ENCODE measurements around the gene MCCC2. TPM values are rescaled to one million over a fixed set of nuclear protein-coding genes. Genes with fewer than 3 reads are reported as not detected.
"Not testable (repeated sequence)": the region's sequence is repeated elsewhere in the genome, so short reads cannot be mapped to it uniquely, and the experiment has no call there.

Gene MCCC2
- total and polyA plus RNA-seq, 12 donors: 24.0 to 135 (median 79.5) TPM

DNA sequence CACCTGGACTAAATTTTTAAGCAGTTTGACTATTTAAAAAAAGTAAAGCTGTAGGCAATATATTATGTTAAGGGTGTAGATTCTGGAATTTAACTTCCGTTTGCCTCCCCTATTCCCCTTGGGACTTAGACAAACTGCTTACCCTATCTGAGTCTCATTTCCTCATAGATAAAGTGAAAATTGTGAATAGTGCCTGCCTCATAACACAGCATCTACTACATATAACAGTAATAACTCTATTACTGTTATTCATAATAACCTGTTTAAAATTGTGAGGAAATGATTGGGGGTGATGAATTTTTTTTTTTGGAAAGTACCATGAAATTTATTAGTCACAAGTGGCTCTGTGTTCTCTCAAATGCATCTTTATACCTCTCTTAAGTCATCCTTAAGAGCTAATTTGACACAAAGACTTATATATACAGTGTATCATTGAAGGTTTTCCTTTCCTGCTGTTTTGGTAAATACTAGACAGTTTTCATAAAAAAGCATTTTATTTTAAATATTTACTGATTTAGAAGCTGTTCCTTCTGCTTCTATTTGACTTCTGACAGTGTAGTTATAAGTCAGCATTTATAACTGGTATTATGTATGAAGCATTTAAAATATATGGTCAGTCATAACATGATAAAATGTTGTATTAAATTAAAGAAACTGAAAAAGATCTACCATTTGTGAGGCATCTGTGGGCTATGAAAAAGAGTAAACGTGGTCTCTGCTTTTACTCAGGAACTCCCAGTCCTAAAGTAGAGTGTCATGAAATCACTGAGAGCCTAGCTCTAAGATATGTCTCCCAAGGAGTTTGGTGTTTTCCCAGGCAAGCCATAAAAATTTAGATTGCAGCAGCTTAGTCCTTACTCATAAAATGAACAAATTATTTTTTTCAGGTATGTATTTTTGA, 46.4 kb downstream of the MCCC2 start:
- DNase-seq: no peak
- Histone ChIP-seq H3K27me3 (no peaks in the 10 kb centered on the region), H3K27ac (no peak overlapping the region), H3K36me3 (replicated peaks in 1 of 2) (peaks cover 0 to 19% of the 10 kb centered on the region in 2 donors), H3K4me1 (replicated peaks in 1 of 2) (peaks cover 0 to 6% of the 10 kb centered on the region in 2 donors), H3K4me3 (no peak overlapping the region), H3K9me3 (replicated peaks in 1 of 3) (no peaks in the 10 kb centered on the region)
- no peak for TF ChIP-seq POLR2A (IDR thresholded peaks at IDR 0.05)
- no peak for TF ChIP-seq CTCF (IDR thresholded peaks at IDR 0.05)
- 84 to 87% (median 86%) methylated on average over 2 of the region's 2 CpGs for WGBS, 4 donors
- intact Hi-C loops (cut with DNase I): no loop called here

DNA sequence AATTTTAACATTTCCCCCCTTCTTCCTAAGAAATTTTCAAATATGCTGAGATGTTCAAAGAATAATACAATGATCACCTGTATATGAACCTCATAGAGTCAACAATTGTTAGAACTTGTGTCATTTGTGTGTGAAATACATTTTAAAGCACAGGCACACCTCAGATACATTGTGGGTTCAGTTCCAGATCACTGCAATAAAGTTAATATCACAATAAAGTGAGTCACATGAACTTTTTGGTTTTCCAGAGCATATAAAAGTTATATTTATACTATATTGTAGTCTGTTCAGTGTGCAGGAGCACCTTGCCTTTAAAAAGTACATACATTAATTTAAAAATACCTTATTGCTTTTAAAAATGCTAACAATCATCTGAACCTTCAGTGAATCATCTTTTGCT, 50.0 kb downstream of the MCCC2 start:
- Histone ChIP-seq H3K27ac (no peak overlapping the region), H3K27me3 (no peaks in the 10 kb centered on the region), H3K4me3 (no peak overlapping the region), H3K9me3 (replicated peaks in 1 of 3) (no peaks in the 10 kb centered on the region), H3K4me1 (replicated peaks in 1 of 2) (no peaks in the 10 kb centered on the region), H3K36me3 (replicated peaks in 1 of 2) (peaks cover 0 to 24% of the 10 kb centered on the region in 2 donors)
- intact Hi-C loops (cut with DNase I): no loop called here
- DNase-seq: no peak
- TF ChIP-seq CTCF (IDR thresholded peaks at IDR 0.05) (no peak), POLR2A (IDR thresholded peaks at IDR 0.05) (no peak)

DNA sequence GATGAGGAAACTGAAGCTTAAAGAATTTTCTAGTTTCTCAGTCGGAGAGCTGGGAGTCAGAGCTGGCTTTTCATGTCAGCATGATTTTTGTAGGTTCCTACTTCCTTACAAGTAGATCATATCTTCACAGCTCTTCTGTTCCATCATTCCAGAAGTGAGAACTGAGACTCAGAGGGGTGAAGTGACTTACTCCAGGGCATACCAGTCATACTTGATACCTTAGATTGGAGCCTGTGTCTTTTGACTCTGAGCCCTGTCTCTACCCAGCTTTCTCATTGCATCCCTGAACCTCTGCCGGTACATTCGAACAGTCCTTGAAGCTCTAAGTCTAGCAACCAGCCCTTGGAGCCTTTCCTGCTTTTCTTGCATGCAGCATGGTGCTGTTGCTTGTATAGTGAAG, 53.3 kb downstream of the MCCC2 start:
- WGBS, 4 donors: 62 to 72% (median 66%) methylated on average over 3 of the region's 3 CpGs
- intact Hi-C loops (cut with DNase I): no loop called here
- Histone ChIP-seq H3K4me3 (no peak overlapping the region), H3K27ac (no peak overlapping the region), H3K27me3 (no peaks in the 10 kb centered on the region), H3K9me3 (replicated peaks in 1 of 3) (no peaks in the 10 kb centered on the region), H3K36me3 (replicated peaks in 1 of 2) (peaks cover 0 to 13% of the 10 kb centered on the region in 2 donors), H3K4me1 (replicated peaks in 1 of 2) (no peaks in the 10 kb centered on the region)
- TF ChIP-seq POLR2A (IDR thresholded peaks at IDR 0.05) (no peak), CTCF (IDR thresholded peaks at IDR 0.05) (no peak)
- no peak for DNase-seq

DNA sequence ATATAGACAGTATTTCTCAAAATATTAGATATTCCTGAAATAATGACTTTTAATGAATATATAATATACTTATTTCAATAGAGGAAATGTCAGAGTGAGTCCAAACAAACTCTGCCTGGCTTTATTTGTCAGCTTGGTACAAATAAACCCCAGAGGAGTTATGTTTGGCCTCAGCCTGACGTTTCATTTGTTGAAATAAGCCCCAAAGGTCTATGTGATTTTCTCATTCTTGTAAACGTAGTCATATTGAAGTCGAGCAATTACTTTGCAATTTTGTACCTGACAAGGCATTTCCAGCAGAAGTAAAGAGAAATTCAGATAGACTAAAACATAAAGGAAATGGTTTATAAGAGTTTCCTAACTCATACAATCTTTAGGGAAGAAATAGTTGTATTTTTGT, 57.9 kb downstream of the MCCC2 start:
- Histone ChIP-seq H3K36me3 (replicated peaks in 1 of 2) (peaks cover 0 to 26% of the 10 kb centered on the region in 2 donors), H3K4me3 (no peak overlapping the region), H3K27me3 (no peaks in the 10 kb centered on the region), H3K27ac (no peak overlapping the region), H3K4me1 (replicated peaks in 1 of 2) (no peaks in the 10 kb centered on the region), H3K9me3 (replicated peaks in 1 of 3) (no peaks in the 10 kb centered on the region)
- DNase-seq: no peak
- 75 to 93% (median 84%) methylated on average over 3 of the region's 3 CpGs for WGBS, 4 donors
- intact Hi-C loops (cut with DNase I): no loop called here
- TF ChIP-seq POLR2A (IDR thresholded peaks at IDR 0.05) (no peak), CTCF (IDR thresholded peaks at IDR 0.05) (no peak)

GRCh38 chr5:71650940-71651339, 63.8 kb downstream of the MCCC2 start:
- intact Hi-C loops (cut with DNase I); H3K27ac ChIP-seq; H3K27me3 ChIP-seq; DNase-seq; H3K4me1 ChIP-seq (replicated peaks in 1 of 2); H3K4me3 ChIP-seq; H3K9me3 ChIP-seq (replicated peaks in 1 of 3): not testable (repeated sequence)
- 97 to 100% (median 99%) methylated on average over 3 of the region's 3 CpGs for WGBS, 4 donors
- H3K36me3 ChIP-seq (replicated peaks in 1 of 2): peaks cover 0 to 42% of the 10 kb centered on the region in 2 donors
